Endometrial microvascular endothelial cells (primary cell): Measurements from ENCODE around the gene RUFY1. TPM values are rescaled to one million over a fixed set of nuclear protein-coding genes. Genes with fewer than 3 reads are reported as not detected.

Source experiments
- in situ Hi-C: cut with HindIII; loops from 2 replicates; pipeline ENCODE4 v1.10.0; 2017; ENCODE audit warnings: low sequenced_read_pairs, low pct_unique_long_range_greater_than_20kb; ENCODE audit errors: inconsistent ontology term
- total RNA-seq: library from RNA; depleted of rRNA; stranded (reverse); fragments of >200 nt; gene quantifications from one replicate; pipeline ENCODE4 v1.2.3, GENCODE V29; 2015; ENCODE audit errors: inconsistent ontology term

Gene RUFY1
- total RNA-seq, 1 donor from 2014 or later: 23.7 TPM

- in situ Hi-C loops: no loop called here
Measured at GRCh38 chr5:179599566-179599965, 49.2 kb downstream of the RUFY1 start.

DNA sequence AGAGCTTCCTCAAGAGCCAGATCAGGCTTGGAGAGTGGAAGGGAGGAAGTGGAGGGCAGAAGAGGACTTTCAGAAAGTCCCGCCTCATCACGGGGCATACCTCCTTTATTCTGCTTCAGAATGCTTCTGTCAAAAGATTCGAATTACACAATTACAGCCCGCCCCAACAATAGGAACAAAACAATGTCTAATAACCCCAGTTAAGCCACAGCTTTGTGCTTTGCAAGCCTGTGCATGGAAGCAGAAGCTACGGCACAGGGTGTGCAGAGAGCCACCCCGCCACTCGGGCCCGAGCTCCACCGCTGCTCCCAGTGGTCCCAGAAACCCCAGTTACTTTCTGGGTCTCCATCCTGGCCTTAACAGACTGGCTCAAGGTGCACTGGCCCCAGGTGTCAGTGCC, 49.6 kb downstream of the RUFY1 start:
- in situ Hi-C loops: no loop called here

DNA sequence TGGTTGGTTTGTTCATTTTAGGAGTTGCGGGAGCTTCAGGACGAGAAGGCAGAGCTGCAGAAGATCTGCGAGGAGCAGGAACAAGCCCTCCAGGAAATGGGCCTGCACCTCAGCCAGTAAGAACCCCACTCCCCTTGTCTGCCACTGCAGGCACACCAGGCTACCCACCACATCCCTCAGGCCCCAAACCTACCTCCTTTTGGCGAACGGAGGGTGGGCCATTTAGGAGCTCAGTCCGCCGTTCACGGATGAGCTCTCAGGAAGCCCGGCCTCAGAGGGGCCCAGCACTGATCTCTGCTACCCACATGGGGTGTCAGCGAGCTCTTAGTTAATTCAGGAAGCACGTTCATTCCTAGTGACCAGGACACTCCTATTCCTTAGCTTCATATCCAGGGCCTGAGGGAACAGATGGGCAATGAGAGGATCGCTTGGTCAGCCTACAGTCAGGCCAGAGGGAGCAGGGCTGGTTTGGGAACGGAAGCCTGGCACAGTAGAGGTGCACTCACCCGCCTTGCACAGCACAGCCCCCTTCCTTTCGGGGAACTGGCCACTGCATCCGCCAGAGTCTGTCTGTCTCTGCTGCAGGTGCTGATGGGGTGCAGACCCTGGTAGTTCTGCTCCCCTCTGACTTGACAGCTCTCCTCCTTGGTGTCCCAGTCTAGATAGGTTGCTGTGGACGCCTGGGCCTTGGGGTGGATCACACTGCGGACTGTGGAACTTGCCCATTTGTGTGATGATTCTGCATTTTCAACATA, 51.7 kb downstream of the RUFY1 start:
- in situ Hi-C loops: no loop called here

DNA sequence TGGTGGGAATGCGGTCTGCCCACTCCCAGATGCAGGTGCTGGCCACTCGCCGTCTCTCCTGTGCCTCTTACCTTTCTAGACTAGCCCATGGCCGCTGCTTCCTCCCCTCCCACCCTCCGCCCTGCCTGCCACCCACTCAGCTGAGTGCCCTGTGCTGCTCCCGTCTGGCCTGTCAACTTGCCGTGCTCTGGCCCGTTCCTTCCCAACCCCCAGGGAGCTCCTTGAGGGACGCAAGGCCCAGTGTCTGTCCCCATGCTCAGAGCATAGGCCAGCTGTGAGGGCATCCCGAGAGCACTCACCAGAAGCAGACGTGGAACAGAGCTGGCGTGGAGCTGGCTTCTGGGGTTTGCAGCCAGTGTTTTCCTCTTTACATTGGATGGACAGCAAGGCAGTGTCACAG, 53.0 kb downstream of the RUFY1 start:
- in situ Hi-C loops: no loop called here

GRCh38 chr5:179605026-179605833, 54.9 kb downstream of the RUFY1 start:
- in situ Hi-C loops: no loop called here

- in situ Hi-C loops: no loop called here
Measured at GRCh38 chr5:179606071-179606909, 55.9 kb downstream of the RUFY1 start.

GRCh38 chr5:179606910-179607159, 56.5 kb downstream of the RUFY1 start:
- in situ Hi-C loops: no loop called here

GRCh38 chr5:179607160-179607931, 57.0 kb downstream of the RUFY1 start:
- in situ Hi-C loops: no loop called here

DNA sequence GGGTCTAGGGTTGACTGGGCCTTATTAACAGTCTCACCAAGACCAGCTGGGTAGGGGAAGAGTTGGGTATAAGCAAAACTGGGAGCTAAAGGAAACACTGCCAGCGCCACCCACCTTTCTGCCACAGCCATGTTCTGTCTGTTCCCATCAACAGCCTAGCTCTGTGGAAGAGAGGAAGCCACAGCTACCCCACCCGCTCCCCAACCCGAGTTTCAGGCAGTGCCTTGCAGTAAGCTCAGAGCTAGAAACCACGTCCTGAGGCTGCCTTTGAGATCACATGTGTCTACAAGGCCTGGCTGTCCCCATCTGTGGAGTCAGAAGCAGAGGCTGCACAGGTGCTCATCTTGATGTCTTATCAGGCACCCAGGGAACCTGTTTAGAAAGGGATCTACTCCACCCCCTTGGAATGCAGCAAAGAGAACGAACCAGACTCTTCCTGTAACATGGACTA, 57.8 kb downstream of the RUFY1 start:
- in situ Hi-C loops: no loop called here

DNA sequence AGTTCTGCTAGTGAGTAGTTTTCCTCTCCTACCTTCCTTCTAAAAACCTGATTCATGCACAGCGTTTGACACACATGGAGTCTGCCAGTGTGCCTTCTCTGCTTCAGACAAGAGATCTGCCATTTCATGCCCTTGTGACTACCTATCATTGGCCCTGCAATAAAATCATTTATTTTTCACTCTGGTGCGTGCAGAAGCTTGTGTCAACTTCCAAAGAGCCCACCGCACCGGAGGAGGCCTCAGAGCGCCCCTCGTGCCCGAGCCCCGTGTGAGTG, 59.4 kb downstream of the RUFY1 start:
- in situ Hi-C loops: no loop called here

- in situ Hi-C loops: no loop called here
Measured at GRCh38 chr5:179610109-179610902, 60.0 kb downstream of the RUFY1 start.

DNA sequence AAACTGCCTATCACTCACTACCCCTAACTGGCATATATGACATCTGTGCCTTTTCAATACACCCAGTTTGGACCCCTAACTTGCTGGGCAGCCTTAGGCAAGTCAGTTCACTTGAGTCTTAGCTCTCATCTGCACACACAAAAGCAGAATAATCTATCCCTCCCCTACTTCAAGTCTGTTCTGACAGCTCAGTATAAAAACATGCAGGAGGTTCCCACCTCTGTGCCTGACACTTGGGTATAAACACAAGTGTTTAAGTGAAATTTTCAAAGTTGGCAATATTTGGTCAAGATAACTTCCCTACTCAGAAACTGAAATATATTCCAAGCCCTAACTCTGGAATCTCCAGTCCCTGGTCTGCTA, 60.5 kb downstream of the RUFY1 start:
- in situ Hi-C loops: no loop called here

GRCh38 chr5:179612577-179613459, 62.5 kb downstream of the RUFY1 start:
- in situ Hi-C loops: no loop called here

DNA sequence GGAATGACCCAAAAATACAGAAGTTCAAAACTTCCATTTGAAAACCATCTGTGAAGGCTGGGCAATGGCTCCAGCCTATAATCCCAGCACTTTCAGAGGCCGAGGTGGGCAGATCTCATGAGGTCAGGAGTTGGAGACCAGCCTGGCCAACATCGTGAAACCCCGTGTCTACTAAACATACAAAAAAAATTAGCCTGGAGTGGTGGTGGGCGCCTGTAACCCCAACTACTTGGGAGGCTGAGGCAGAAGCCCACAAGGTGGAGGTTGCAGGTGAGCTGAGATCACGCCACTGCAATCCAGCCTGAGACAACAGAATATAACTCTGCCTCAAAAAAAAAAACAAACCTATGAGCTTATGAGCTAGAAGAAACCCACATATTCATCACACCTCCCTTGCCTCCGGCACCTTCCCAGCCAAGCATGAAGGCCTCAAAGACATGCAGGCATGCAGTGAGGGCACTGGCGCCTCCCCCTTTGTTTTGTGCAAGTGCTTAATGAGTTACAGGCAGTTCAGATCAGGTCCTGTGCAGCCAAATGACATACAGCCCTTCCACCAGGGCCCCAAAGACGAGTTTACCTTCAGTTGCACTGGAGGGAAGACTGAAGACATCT, 63.2 kb downstream of the RUFY1 start:
- in situ Hi-C loops: no loop called here

- in situ Hi-C loops: no loop called here
Measured at GRCh38 chr5:179614745-179615144, 64.4 kb downstream of the RUFY1 start.

GRCh38 chr5:179615203-179615602, 64.8 kb downstream of the RUFY1 start:
- in situ Hi-C loops: no loop called here

GRCh38 chr5:179616002-179616594, 65.7 kb downstream of the RUFY1 start:
- in situ Hi-C loops: no loop called here
